H1 (cell line): Measurements from ENCODE around the gene FSIP1. TPM values are rescaled to one million over a fixed set of nuclear protein-coding genes. Genes with fewer than 3 reads are reported as not detected.
A peak's percentile ranks its signal among the peaks of the same experiment; 100 is the strongest.

Source experiments
- CTCF ChIA-PET: fragments of 300-600 bp; sonication (Branson Sonifier 250); formaldehyde crosslinking; loops from one replicate; lab custom pipeline; 2021; ENCODE audit not compliant: partially characterized antibody; lab: Charles Lee
- POLR2A ChIA-PET: fragments of 300-600 bp; sonication (Branson Sonifier 250); formaldehyde crosslinking; loops from one replicate; lab custom pipeline; 2021; ENCODE audit warnings: inconsistent platforms; ENCODE audit not compliant: partially characterized antibody; lab: Charles Lee
- DNase-seq, 2 experiments: peaks; one replicate each; pipeline versions ENCODE4 v3.0.0 to v3.0.0-alpha.2; 2010 to 2022; ENCODE audit warnings: low spot score in 2 of 2, low read depth in 1 of 2, mixed read lengths in 1 of 2
- FAIRE-seq: peaks from 2 replicates; lab custom pipeline; 2011; peaks lifted over from hg19 to GRCh38; lab: Jason Lieb, UNC
- H2AFZ ChIP-seq: 2 replicates; pipeline ENCODE4 v1.8.1; 2012; ENCODE audit warnings: low read length, inconsistent platforms
- H2AK5ac ChIP-seq: 2 replicates; pipeline ENCODE4 v1.6.1; 2013; ENCODE audit warnings: low read depth, low read length
- H2BK120ac ChIP-seq: replicated peaks from 2 replicates; pipeline ENCODE3; 2013; ENCODE audit warnings: low read depth, low read length, inconsistent platforms
- H2BK12ac ChIP-seq: 2 replicates; pipeline ENCODE4 v1.6.1; 2013; ENCODE audit warnings: low read depth, low read length
- H2BK15ac ChIP-seq: 2 replicates; pipeline ENCODE4 v1.6.1; 2013; ENCODE audit warnings: low read length
- H2BK20ac ChIP-seq: 2 replicates; pipeline ENCODE4 v1.6.1; 2013; ENCODE audit warnings: low read length
- H2BK5ac ChIP-seq: 2 replicates; pipeline ENCODE4 v1.6.1; 2013; ENCODE audit warnings: low read depth, low read length
- H3K14ac ChIP-seq: 2 replicates; pipeline ENCODE4 v1.6.1; 2013; ENCODE audit warnings: inconsistent platforms; ENCODE audit not compliant: insufficient read length
- H3K18ac ChIP-seq: 2 replicates; pipeline ENCODE4 v1.6.1; 2013; ENCODE audit warnings: low read length; ENCODE audit errors: extremely low read depth
- H3K23ac ChIP-seq: 2 replicates; pipeline ENCODE4 v1.6.1; 2013; ENCODE audit warnings: inconsistent platforms; ENCODE audit not compliant: insufficient read length
- H3K23me2 ChIP-seq: 2 replicates; pipeline ENCODE4 v1.6.1; 2013; ENCODE audit warnings: low read depth, low read length
- H3K27ac ChIP-seq: 2 replicates; pipeline ENCODE4 v1.6.1; 2011; ENCODE audit warnings: low read depth, low read length, inconsistent platforms
- H3K27me3 ChIP-seq, 4 experiments: replicated peaks in 1 of 4; 1 replicate in 1 of 4; 2 replicates in 3 of 4; pipeline versions ENCODE4 v1.6.1 to v1.8.1; 2011 to 2013; ENCODE audit warnings: low read length in 3 of 4, mild to moderate bottlenecking in 3 of 4, inconsistent platforms in 2 of 4, mixed read lengths in 2 of 4, moderate library complexity in 1 of 4; ENCODE audit not compliant: control insufficient read depth in 3 of 4, insufficient read depth in 3 of 4; ENCODE audit errors: extremely low read depth in 1 of 4
- H3K36me3 ChIP-seq, 4 experiments: 2 replicates each; pipeline versions ENCODE4 v1.6.1 to v1.8.1; 2011 to 2013; ENCODE audit warnings: mild to moderate bottlenecking in 4 of 4, low read length in 3 of 4, moderate library complexity in 2 of 4, control low read depth in 1 of 4, inconsistent platforms in 1 of 4; ENCODE audit not compliant: insufficient read depth in 4 of 4, control insufficient read depth in 2 of 4
- H3K4ac ChIP-seq: replicated peaks from 2 replicates; pipeline ENCODE3; 2013; ENCODE audit warnings: low read length, low read depth, mixed read lengths, inconsistent platforms; ENCODE audit not compliant: insufficient read length
- H3K4me1 ChIP-seq, 4 experiments: replicated peaks in 1 of 4; 1 replicate in 1 of 4; 2 replicates in 3 of 4; pipeline versions ENCODE4 v1.6.1 to v1.8.1; 2011 to 2013; ENCODE audit warnings: low read length in 3 of 4, inconsistent platforms in 2 of 4, mixed read lengths in 1 of 4; ENCODE audit not compliant: insufficient read depth in 4 of 4, control insufficient read depth in 3 of 4
- H3K4me2 ChIP-seq, 2 experiments: 2 replicates each; pipeline versions ENCODE4 v1.6.1 to v1.8.1; 2011 to 2013; ENCODE audit warnings: low read depth in 2 of 2, low read length in 2 of 2, control low read depth in 1 of 2, inconsistent platforms in 1 of 2, mild to moderate bottlenecking in 1 of 2; ENCODE audit not compliant: insufficient read depth in 1 of 2
- H3K4me3 ChIP-seq, 4 experiments: fragments of 200-600, 300-600 bp in 1 of 4; sonication (generic), shearing (Covaris generic), sonication (Bioruptor Twin) in 1 of 4; 2 replicates each; pipeline versions ENCODE4 v1.5.1 to v1.8.1; 2011 to 2016; ENCODE audit warnings: low read length in 4 of 4, low read depth in 3 of 4, control low read depth in 2 of 4, inconsistent platforms in 2 of 4, mild to moderate bottlenecking in 2 of 4, mixed read lengths in 1 of 4, moderate library complexity in 1 of 4; ENCODE audit not compliant: insufficient read depth in 2 of 4; ENCODE audit errors: extremely low read depth in 1 of 4
- H3K56ac ChIP-seq: replicated peaks from 2 replicates; pipeline ENCODE3; 2013; ENCODE audit warnings: low read depth, mild to moderate bottlenecking, mixed read lengths, low read length, inconsistent platforms; ENCODE audit not compliant: insufficient read length
- H3K79me1 ChIP-seq: 2 replicates; pipeline ENCODE4 v1.6.1; 2013; ENCODE audit warnings: low read depth, low read length, control low read depth
- H3K79me2 ChIP-seq, 2 experiments: 2 replicates each; pipeline versions ENCODE4 v1.6.1 to v1.8.1; 2012 to 2013; ENCODE audit warnings: low read length in 2 of 2, mild to moderate bottlenecking in 2 of 2, inconsistent platforms in 1 of 2; ENCODE audit not compliant: insufficient read depth in 2 of 2, control insufficient read depth in 1 of 2
- H3K9ac ChIP-seq, 4 experiments: replicated peaks in 1 of 4; 1 replicate in 1 of 4; 2 replicates in 3 of 4; pipeline versions ENCODE4 v1.6.1 to v1.8.1; 2011 to 2013; ENCODE audit warnings: low read depth in 3 of 4, low read length in 3 of 4, control low read depth in 2 of 4, mild to moderate bottlenecking in 2 of 4, moderate library complexity in 2 of 4, inconsistent platforms in 1 of 4; ENCODE audit errors: extremely low read depth in 1 of 4
- H3K9me3 ChIP-seq, 2 experiments: 2 replicates each; pipeline versions ENCODE4 v1.6.1 to v1.8.1; 2012 to 2013; ENCODE audit warnings: mild to moderate bottlenecking in 2 of 2, moderate library complexity in 2 of 2, control low read depth in 1 of 2, inconsistent platforms in 1 of 2, low read depth in 1 of 2, low read length in 1 of 2, mixed read lengths in 1 of 2; ENCODE audit not compliant: insufficient read depth in 2 of 2
- H4K20me1 ChIP-seq, 2 experiments: replicated peaks in 1 of 2; 2 replicates each; pipeline versions ENCODE3 to v1.8.1; 2011 to 2013; ENCODE audit warnings: inconsistent platforms in 2 of 2, low read length in 2 of 2, mild to moderate bottlenecking in 1 of 2; ENCODE audit not compliant: insufficient read depth in 2 of 2, control insufficient read depth in 1 of 2
- H4K5ac ChIP-seq: 2 replicates; pipeline ENCODE4 v1.6.1; 2013; ENCODE audit warnings: low read length, low read depth, mixed read lengths, inconsistent platforms; ENCODE audit not compliant: insufficient read length
- H4K8ac ChIP-seq: 2 replicates; pipeline ENCODE4 v1.8.0; 2013; ENCODE audit warnings: mild to moderate bottlenecking, moderate library complexity, low read length, inconsistent platforms; ENCODE audit not compliant: insufficient read depth; ENCODE audit errors: extremely low read depth
- H4K91ac ChIP-seq: replicated peaks from 2 replicates; pipeline ENCODE3; 2013; ENCODE audit warnings: low read length, mixed read lengths, inconsistent platforms; ENCODE audit not compliant: insufficient read length
- ASH2L ChIP-seq: fragments of 200-600, 300-600 bp; sonication (generic); IDR thresholded peaks from one replicate; pipeline ENCODE4 v1.7.1; 2017; ENCODE audit warnings: low read length
- ATF2 ChIP-seq: IDR thresholded peaks from 2 replicates; pipeline ENCODE4 v1.6.1; 2012; ENCODE audit warnings: low read length, inconsistent platforms
- BCL11A ChIP-seq, 2 experiments: IDR thresholded peaks; one replicate each; pipeline ENCODE4 v1.6.1; 2011; ENCODE audit warnings: low read depth in 2 of 2, low read length in 2 of 2, mild to moderate bottlenecking in 2 of 2
- CTCF ChIP-seq, 3 experiments: IDR thresholded peaks; 1 replicate in 2 of 3; 2 replicates in 1 of 3; pipeline versions ENCODE4 v1.5.1 to v1.6.1; 2011; ENCODE audit warnings: low read length in 3 of 3, mild to moderate bottlenecking in 3 of 3, inconsistent platforms in 2 of 3, low read depth in 1 of 3, moderate library complexity in 1 of 3; ENCODE audit not compliant: insufficient read depth in 1 of 3; ENCODE audit errors: control extremely low read depth in 1 of 3
- EZH2 ChIP-seq: fragments of 200-600 bp; sonication (generic); IDR thresholded peaks from 2 replicates; pipeline ENCODE4 v1.7.1; 2012; ENCODE audit warnings: low read depth, mild to moderate bottlenecking, moderate library complexity, low read length, inconsistent platforms; ENCODE audit not compliant: severe bottlenecking
- HDAC2 ChIP-seq, 2 experiments: fragments of 300-600 bp in 1 of 2; sonication (generic) in 1 of 2; IDR thresholded peaks; 2 replicates each; pipeline ENCODE4 v1.6.1; 2011 to 2012; ENCODE audit warnings: low read depth in 2 of 2, low read length in 2 of 2, mild to moderate bottlenecking in 2 of 2, moderate library complexity in 2 of 2, borderline replicate concordance in 1 of 2, inconsistent platforms in 1 of 2
- KDM4A ChIP-seq: IDR thresholded peaks from one replicate; pipeline ENCODE4 v1.7.1; 2012; ENCODE audit warnings: low read depth, mild to moderate bottlenecking, moderate library complexity, low read length, inconsistent platforms; ENCODE audit not compliant: severe bottlenecking
- NRF1 ChIP-seq: IDR thresholded peaks from 2 replicates; pipeline ENCODE4 v1.6.1; 2011; ENCODE audit warnings: mild to moderate bottlenecking, low read depth, low read length, improper control_type of control experiment
- WGBS, 2 experiments: shearing (Covaris generic) in 1 of 2; methylation state at CpG; one replicate each; pipeline versions ENCODE4 v1.1.6 to v1.1.7; 2013 to 2015; ENCODE audit warnings: low lambda C conversion rate in 2 of 2, mixed read lengths in 2 of 2, inconsistent platforms in 1 of 2, low coverage in 1 of 2, missing lambda C conversion rate in 1 of 2; ENCODE audit not compliant: insufficient replicate concordance in 2 of 2, insufficient coverage in 1 of 2, insufficient read length in 1 of 2; ENCODE audit errors: extremely low coverage in 1 of 2, missing lambda C conversion rate in 1 of 2; 5-methylcytosine and 5-hydroxymethylcytosine counted together
- polyA plus RNA-seq, 7 experiments: library from polyadenylated mRNA; depleted of rRNA in 3 of 7; stranded (reverse) in 5 of 7; unstranded in 2 of 7; fragments of >200 nt in 5 of 7; fragments of 200-250 nt in 2 of 7; gene quantifications; 1 replicate in 5 of 7; 2 replicates in 1 of 7; 4 replicates in 1 of 7; pipeline versions ENCODE4 v1.2.1 to v1.2.3, GENCODE V29; 2011 to 2013; ENCODE audit warnings: missing spikeins in 2 of 7, mixed read lengths in 2 of 7
- total RNA-seq: library from RNA; stranded (reverse); fragmentation: NEBNext Ultra II Directional; extraction: Animal tissue kit (Norgen Biotek cat#: 25700); gene quantifications from 2 replicates; pipeline ENCODE4 v1.2.1, GENCODE V29; 2021

Gene FSIP1
- total and polyA plus RNA-seq, 2 of the 8 experiments (the other 6 are each of a cell fraction or from before 2014, with no cell fraction given), result 0.18 to 1.3 TPM

- H3K23me2 ChIP-seq, result peaks cover 7% of the 10 kb centered on the region
- H2AK5ac ChIP-seq, result no peak overlapping the region
- 85% methylated on average over 2 of the region's 2 CpGs; no CpG with 5 or more reads in 1 of the 2 experiments for WGBS, 2 experiments
- no peak overlapping the region for H4K5ac ChIP-seq
- H3K14ac ChIP-seq, result no peak overlapping the region
- peak overlapping the region; percentile 93; the same call in 1 of the 2 replicates for H2AFZ ChIP-seq
- H3K27ac ChIP-seq, result no peak overlapping the region
- no peak overlapping the region for H4K8ac ChIP-seq
- FAIRE-seq (no peak), DNase-seq (no peak)
- no peaks in the 10 kb centered on the region for H3K36me3 ChIP-seq
- H3K4me2 ChIP-seq, result peak overlapping the region; percentile 60 to 99
- no peak overlapping the region for H2BK120ac ChIP-seq
- peaks cover 0 to 22% (median 14%) of the 10 kb centered on the region in 4 experiments; a peak in 5 of 7 replicates for H3K4me1 ChIP-seq
- no peak overlapping the region for H2BK20ac ChIP-seq
- no peak overlapping the region for H2BK5ac ChIP-seq
- H4K91ac ChIP-seq, result no peak overlapping the region
- peaks cover 0 to 17% of the 10 kb centered on the region in 2 experiments; a peak in 2 of 4 replicates for H3K79me2 ChIP-seq
- no peaks in the 10 kb centered on the region for H3K79me1 ChIP-seq
- ChIA-PET POLR2A (interaction anchor here (1.2 to 1.9 kb wide), 7 partner anchors 13 to 201 kb away, joined by 4 to 10 read pairs (median 7); partner anchors contain the start of genes EIF2AK4 and THBS1), CTCF (interaction anchor here (1.5 kb wide), 2 partner anchors 16 to 25 kb away, joined by 3 to 4 read pairs; no protein-coding TSS in a partner anchor)
- H3K56ac ChIP-seq, result no peak overlapping the region
- H3K9ac ChIP-seq, result no peak overlapping the region
- H3K4ac ChIP-seq, result no peak overlapping the region
- H2BK12ac ChIP-seq, result no peak overlapping the region
- H3K23ac ChIP-seq, result no peak overlapping the region
- no peak overlapping the region for H2BK15ac ChIP-seq
- H3K18ac ChIP-seq, result no peak overlapping the region
- H3K27me3 ChIP-seq, result no peaks in the 10 kb centered on the region
- no peaks in the 10 kb centered on the region for H4K20me1 ChIP-seq
- H3K4me3 ChIP-seq, result peak overlapping the region; percentile 16 to 97 (median 60); a peak in 5 of 8 replicates
- H3K9me3 ChIP-seq, result no peaks in the 10 kb centered on the region
- no peak for TF ChIP-seq KDM4A
- TF ChIP-seq EZH2, result no peak
- no peak for TF ChIP-seq NRF1
- no peak for TF ChIP-seq ASH2L
- no peak for TF ChIP-seq HDAC2 (IDR thresholded peaks at IDR 0.05; ENCODE audit: borderline replicate concordance in 1 of 2, low read depth in 2 of 2, low read length in 2 of 2)
- no peak for TF ChIP-seq ATF2
- no peak for TF ChIP-seq BCL11A (IDR thresholded peaks at IDR 0.05; ENCODE audit: low read depth in 2 of 2, low read length in 2 of 2)
- no peak for TF ChIP-seq CTCF (IDR thresholded peaks at IDR 0.05; ENCODE audit: control extremely low read depth in 1 of 3, insufficient read depth in 1 of 3, low read depth in 1 of 3, low read length in 3 of 3)
Measured at GRCh38 chr15:39781967-39782302, 706 bp downstream of the FSIP1 start.
